Brain microvascular endothelial cell (primary cell): ENCODE measurements around the gene METRN.

Experiments used
- DNase-seq: peaks from one replicate; pipeline ENCODE4 v3.0.0-alpha.2; 2020
- H3K27ac ChIP-seq: fragments of 250-450 bp; sonication (Bioruptor Pico); 2 replicates; pipeline ENCODE4 v1.5.1; 2020; ENCODE audit warnings: mild to moderate bottlenecking, moderate library complexity
- H3K27me3 ChIP-seq: fragments of 250-450 bp; sonication (Bioruptor Pico); replicated peaks from 2 replicates; pipeline ENCODE4 v1.5.1; 2020; ENCODE audit warnings: mild to moderate bottlenecking
- H3K36me3 ChIP-seq: fragments of 250-450 bp; sonication (Bioruptor Pico); replicated peaks from 2 replicates; pipeline ENCODE4 v1.5.1; 2020; ENCODE audit warnings: mild to moderate bottlenecking
- H3K4me3 ChIP-seq: 2 replicates; pipeline ENCODE4 v1.5.1; 2011; ENCODE audit warnings: low read depth, mild to moderate bottlenecking, control low read depth, low read length, moderate library complexity
- in situ Hi-C: cut with HindIII; loops from 2 replicates; pipeline ENCODE4 v1.10.0; 2017; ENCODE audit warnings: low sequenced_read_pairs, low pct_ligation_motif_present
- TF ChIP-seq, protein P1 (sequence below): IDR thresholded peaks from 2 replicates; pipeline ENCODE4 v1.5.1; 2011; ENCODE audit warnings: low read depth, mild to moderate bottlenecking, moderate library complexity, low read length, control low read depth, inconsistent platforms; ENCODE audit errors: missing control alignments

METRN gene

DNA sequence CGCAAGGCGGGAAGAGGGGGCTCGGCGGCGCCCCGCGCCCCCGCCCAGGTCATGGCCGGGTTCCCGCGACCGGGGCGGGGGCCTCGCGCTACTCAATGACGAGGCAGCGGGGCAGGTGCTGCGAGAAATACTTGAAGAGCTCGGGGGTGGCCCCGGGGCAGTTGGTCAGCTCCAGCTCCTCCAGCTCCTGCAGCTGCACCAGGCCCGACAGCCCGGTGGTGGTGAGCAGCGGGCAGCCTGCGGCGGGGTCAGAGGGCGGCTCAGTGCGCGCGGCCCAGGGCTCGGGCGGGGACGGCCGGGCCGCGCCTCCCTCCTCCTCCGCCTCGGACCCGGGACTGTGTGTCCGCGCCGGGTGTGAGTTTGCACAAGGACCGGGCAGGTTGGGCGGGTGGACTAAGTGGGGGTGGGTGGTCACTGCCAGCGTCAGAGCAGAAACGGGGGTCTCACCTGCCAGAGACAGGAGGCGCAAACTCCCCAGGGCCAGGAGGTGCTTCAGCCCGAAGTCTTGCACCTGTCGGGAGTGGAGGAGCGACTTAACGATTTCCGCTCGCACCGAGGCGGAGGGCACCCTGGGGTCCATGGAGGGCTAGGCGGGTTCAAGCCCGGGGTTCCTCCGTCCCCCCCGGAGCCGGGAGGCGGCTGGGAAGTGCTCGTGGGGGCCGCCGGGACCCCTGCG lies 20.6 kb upstream of the METRN start:
- Histone ChIP-seq H3K4me3 (no peak overlapping the region), H3K27me3 (peaks cover 31% of the 10 kb centered on the region), H3K27ac (no peak overlapping the region), H3K36me3 (no peaks in the 10 kb centered on the region)
- DNase-seq, result no peak
- in situ Hi-C loops, result no loop called here
- TF ChIP-seq, protein P1, sequence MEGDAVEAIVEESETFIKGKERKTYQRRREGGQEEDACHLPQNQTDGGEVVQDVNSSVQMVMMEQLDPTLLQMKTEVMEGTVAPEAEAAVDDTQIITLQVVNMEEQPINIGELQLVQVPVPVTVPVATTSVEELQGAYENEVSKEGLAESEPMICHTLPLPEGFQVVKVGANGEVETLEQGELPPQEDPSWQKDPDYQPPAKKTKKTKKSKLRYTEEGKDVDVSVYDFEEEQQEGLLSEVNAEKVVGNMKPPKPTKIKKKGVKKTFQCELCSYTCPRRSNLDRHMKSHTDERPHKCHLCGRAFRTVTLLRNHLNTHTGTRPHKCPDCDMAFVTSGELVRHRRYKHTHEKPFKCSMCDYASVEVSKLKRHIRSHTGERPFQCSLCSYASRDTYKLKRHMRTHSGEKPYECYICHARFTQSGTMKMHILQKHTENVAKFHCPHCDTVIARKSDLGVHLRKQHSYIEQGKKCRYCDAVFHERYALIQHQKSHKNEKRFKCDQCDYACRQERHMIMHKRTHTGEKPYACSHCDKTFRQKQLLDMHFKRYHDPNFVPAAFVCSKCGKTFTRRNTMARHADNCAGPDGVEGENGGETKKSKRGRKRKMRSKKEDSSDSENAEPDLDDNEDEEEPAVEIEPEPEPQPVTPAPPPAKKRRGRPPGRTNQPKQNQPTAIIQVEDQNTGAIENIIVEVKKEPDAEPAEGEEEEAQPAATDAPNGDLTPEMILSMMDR, result no peak

DNA sequence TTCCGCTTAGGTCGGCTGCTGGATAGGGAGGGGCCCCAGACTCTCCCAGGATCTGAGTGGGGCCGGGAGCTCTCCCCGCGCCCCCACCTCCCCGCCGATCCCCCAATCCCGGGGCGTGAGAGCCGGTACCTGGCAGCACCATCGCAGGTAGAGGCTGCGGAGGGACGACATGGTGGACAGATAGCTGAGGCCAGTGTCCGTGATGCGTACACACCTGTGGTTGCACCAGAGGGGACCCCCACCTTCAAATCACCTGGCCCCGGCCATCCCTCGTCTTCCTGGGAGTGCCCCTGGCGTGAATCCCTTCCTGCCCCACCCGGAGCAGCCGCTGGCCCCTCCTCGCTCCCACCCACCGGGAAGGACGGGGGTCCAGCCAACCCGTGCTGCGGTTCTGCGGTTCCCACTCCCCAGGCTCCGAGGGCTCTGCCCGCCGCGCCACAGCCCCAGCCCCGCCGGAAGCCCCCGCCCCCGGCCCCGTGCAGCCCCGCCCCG lies 20.0 kb upstream of the METRN start:
- peaks cover 33% of the 10 kb centered on the region for H3K27me3 ChIP-seq
- in situ Hi-C loops, result no loop called here

DNA sequence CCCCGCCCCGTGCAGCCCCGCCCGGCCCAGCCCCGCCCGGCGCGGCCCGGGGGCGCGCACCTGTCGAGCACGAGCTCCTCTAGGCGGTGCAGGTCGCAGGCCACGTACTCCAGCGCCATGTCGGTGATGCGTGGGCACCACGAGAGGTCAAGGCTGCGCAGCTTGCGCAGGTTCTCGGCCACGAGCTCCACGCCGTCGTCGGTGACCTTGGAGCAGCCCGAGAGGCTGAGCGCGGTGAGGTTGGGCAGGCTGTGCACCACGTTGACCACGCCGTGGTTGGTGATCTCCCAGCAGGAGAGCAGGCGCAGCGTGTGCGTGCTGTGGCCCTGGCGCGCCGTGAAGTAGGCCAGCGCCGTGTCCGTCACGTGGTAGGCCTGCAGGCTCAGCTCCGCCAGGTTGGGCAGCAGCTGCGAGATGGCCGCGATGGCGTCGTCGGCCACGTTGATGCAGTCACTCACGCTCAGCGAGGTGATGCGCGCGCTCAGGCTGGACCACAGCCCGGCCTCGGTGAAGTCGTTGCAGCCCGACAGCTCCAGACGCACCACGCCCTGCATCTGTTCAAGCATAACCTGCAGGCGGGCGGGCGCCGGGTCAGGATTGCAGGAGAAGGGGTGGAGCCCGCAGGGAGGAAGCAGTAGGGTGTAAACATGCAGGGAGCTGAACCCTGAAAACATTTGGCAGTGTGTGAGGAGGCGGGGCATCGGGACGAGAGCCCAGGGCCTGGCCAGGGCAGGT lies 19.4 kb upstream of the METRN start:
- no peak overlapping the region for H3K4me3 ChIP-seq
- H3K36me3 ChIP-seq, result no peaks in the 10 kb centered on the region
- peaks cover 40% of the 10 kb centered on the region for H3K27me3 ChIP-seq
- TF ChIP-seq, protein P1, result no peak
- in situ Hi-C loops, result no loop called here
- no peak overlapping the region for H3K27ac ChIP-seq
- DNase-seq, result no peak

More for the DNA sequence above, 20.0 kb upstream of the METRN start:
- DNase-seq, result no peak
- TF ChIP-seq, protein P1, result no peak
- no peak overlapping the region for H3K4me3 ChIP-seq
- no peak overlapping the region for H3K27ac ChIP-seq
- H3K36me3 ChIP-seq, result no peaks in the 10 kb centered on the region

DNA sequence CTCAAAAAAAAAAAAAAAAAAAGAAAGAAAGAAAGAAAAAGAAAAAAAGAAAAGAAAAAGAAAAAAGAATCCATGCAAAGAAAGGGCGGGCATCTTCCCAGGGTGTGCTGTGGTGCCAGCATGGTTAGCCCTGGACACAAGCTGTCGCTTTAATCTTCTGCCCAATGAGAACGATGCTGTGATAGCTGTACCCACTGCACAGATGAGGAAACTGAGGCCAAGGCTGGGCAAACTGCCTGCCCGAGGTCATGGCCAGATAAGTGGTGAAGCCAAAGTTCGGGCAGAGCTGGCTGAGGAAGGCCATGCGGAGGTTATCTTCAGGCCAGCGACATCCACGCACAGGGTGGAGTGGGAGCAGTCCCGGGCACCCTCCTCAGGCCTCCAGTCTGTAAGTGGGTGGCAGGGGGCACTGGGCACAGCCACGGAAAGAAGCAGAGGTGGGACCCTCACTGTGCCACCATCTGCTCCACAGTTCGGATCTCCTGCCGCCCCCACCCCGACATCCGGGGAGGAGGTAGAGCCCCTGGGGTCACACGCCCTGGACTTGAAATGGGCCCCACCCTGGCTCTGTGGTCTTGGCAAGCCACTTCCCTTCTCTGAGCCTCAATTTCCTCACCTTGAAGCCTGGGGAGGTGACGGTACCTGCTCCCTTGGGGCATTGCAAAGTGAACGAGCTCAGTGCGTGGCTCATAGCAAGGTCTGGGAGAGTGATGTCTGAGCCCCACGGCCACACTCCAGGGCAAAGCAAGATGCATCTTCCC lies 15.8 kb upstream of the METRN start:
- Histone ChIP-seq H3K27me3 (peaks cover 65% of the 10 kb centered on the region), H3K4me3 (no peak overlapping the region), H3K36me3 (no peaks in the 10 kb centered on the region), H3K27ac (no peak overlapping the region)
- TF ChIP-seq, protein P1, result no peak
- in situ Hi-C loops, result no loop called here
- no peak for DNase-seq

DNA sequence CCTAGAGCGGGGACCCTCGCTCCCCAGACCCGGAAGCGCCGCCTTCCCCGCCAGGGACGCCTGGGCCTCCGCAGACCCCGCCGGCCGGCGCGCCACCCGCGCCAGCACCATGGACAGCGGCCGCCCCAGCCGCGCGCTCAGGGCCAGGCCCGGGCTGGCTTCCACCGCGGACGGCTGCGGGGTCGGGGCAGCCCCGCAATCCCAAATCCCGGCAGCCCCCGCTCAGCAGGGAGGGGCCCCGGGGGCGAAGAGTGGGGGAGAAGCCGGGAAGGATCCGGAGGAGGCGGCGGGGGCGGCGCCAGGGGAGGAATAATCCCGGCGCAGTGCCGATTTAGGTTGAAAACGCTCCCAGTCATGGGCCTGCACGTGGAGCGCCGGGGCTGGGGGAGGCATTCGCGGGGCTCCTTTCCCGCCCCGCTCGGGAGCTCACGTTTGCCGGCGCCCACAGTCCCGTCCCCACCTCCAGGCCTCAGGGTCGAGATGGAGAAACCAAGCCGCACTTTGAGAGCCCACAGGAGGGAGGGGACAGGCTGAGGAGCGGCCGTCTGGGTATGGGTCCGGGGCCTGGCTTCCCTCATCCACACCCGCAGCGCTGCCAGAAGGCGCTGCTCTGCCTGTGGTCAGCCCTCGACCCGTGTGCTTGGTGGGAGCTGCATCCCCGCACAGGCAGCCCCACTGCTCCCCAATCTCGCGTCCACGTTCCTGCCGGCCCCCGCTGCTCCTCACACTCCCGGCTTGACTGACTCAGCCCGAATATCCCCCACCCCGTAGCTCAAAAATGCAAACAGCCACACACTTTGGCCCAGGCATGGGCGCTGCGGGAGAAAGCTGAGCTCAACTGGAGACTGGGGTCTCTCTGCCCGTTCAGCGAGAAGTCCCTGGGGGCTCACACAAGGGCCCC lies 14.0 kb upstream of the METRN start:
- Histone ChIP-seq H3K27me3 (peaks cover 62% of the 10 kb centered on the region), H3K36me3 (no peaks in the 10 kb centered on the region), H3K4me3 (no peak overlapping the region), H3K27ac (no peak overlapping the region)
- DNase-seq, result no peak
- in situ Hi-C loops, result loop anchor here (25.0 kb wide), 1 partner anchor 286 kb away; the partner anchor contains the start of gene SOX8
- TF ChIP-seq, protein P1, result no peak
